Measurements from ENCODE around the gene SFRP5.

- TF ChIP-seq CTCF (IDR thresholded peaks at IDR 0.05 in 8 of 11, conservative IDR thresholded peaks at IDR 0.05 in 3 of 11): no peak
- no peak for TF ChIP-seq POLR2AphosphoS5 (IDR thresholded peaks at IDR 0.05)
- no peak for TF ChIP-seq POLR2A (IDR thresholded peaks at IDR 0.05)
Observed at GRCh38 chr10:97717627-97718026, 54.2 kb downstream of the SFRP5 start.

Data from spleen (tissue), 7 donors.